Measurements from ENCODE around the gene PRRC2C.

PRRC2C gene

DNA sequence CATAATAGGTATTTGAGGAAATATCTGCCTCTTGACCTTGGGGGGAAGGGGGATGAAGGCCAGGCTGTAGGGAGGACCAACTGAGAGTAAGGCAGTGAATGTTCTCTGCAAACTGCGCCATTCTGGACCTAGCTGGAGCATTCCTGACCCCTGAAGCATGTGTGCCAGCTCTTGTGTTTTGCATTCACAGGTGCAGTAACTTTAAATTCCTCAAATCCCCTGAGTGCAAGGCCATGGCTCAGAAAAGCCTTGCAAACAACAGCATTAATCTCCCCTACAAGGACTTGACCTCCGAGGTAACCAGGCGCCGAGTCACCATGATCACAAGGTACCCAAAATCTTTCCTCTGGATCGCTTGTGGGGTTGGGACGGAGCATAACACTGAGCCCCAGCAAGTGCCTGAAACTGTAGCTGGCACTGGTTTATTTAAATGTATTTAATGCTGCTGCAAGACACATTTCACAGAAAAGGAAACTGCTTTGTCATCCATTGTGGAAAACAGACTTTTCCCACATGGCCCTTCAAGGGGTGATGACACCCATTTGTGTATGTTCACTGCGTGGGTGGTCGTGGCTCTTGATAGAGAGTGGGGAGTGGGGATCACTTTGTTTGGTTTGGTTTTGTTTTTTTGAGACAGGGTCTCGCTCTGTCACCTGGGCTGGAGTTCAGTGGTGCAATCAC is 138.5 kb downstream of the PRRC2C start:
- H3K27me3 ChIP-seq (ENCODE audit: control insufficient read depth in 2 of 2, insufficient read depth in 2 of 2, low read length in 2 of 2): no peaks in the 10 kb centered on the region
- H3K4me3 ChIP-seq (ENCODE audit: low read length in 2 of 2): no peak overlapping the region
- H3K9me3 ChIP-seq (ENCODE audit: control insufficient read depth in 2 of 2, low read length in 2 of 2): no peaks in the 10 kb centered on the region
- no peak overlapping the region for H3K27ac ChIP-seq (ENCODE audit: low read depth in 2 of 2, low read length in 2 of 2)
- no peak overlapping the region for H3K9ac ChIP-seq (ENCODE audit: low read depth in 1 of 2, low read length in 2 of 2)
- no peaks in the 10 kb centered on the region for H3K4me1 ChIP-seq (ENCODE audit: control insufficient read depth in 2 of 2, insufficient read depth in 2 of 2, low read length in 2 of 2)
- no peaks in the 10 kb centered on the region for H3K36me3 ChIP-seq (ENCODE audit: control insufficient read depth in 2 of 2, insufficient read depth in 2 of 2, low read length in 2 of 2)

DNA sequence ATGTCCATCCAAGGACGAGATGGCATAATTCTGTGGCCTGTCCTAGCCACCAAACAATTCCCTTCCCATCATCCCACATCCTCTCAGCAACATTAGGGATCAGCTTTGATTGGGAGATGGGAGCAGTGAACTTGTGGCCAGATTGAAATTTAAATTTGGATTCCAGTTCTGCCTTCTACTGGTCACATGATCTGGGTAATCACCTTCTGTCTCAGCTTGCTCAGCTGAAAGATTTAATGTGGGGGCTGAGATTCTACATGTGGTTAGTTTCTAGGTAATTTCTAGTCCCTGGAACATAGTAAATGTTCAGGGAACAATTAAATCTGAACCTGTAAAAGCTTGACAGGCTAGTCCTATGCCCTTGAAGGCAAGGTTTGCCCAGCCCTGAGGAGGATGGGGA is 139.9 kb downstream of the PRRC2C start:
- Histone ChIP-seq H3K27me3 (ENCODE audit: control insufficient read depth in 2 of 2, insufficient read depth in 2 of 2, low read length in 2 of 2) (no peaks in the 10 kb centered on the region), H3K9me3 (ENCODE audit: control insufficient read depth in 2 of 2, low read length in 2 of 2) (no peaks in the 10 kb centered on the region), H3K9ac (ENCODE audit: low read depth in 1 of 2, low read length in 2 of 2) (no peak overlapping the region), H3K27ac (ENCODE audit: low read depth in 2 of 2, low read length in 2 of 2) (no peak overlapping the region), H3K4me1 (ENCODE audit: control insufficient read depth in 2 of 2, insufficient read depth in 2 of 2, low read length in 2 of 2) (no peaks in the 10 kb centered on the region), H3K36me3 (ENCODE audit: control insufficient read depth in 2 of 2, insufficient read depth in 2 of 2, low read length in 2 of 2) (no peaks in the 10 kb centered on the region), H3K4me3 (ENCODE audit: low read length in 2 of 2) (no peak overlapping the region)

DNA sequence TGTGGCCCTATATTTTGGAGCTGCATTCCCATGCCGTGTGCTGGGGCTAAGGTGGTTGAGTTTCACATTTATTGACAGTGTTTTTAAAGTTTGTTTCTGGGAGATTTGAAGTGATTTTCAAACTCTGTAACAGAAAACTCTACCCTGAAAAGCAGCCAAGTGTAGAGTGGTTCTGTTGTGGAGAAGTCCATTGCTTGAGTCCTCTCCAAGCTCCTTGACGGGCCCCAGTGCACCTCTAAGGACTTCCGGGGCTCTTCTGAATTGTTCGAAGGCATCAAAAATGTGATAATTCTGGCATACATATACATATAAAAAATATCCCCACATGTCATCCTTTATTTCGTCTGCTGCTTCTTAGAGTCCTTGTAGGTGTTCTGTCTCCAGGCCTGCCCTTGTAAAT is 141.7 kb downstream of the PRRC2C start:
- Histone ChIP-seq H3K4me3 (ENCODE audit: low read length in 2 of 2) (no peak overlapping the region), H3K4me1 (ENCODE audit: control insufficient read depth in 2 of 2, insufficient read depth in 2 of 2, low read length in 2 of 2) (no peaks in the 10 kb centered on the region), H3K27ac (ENCODE audit: low read depth in 2 of 2, low read length in 2 of 2) (no peak overlapping the region), H3K27me3 (ENCODE audit: control insufficient read depth in 2 of 2, insufficient read depth in 2 of 2, low read length in 2 of 2) (no peaks in the 10 kb centered on the region), H3K9ac (ENCODE audit: low read depth in 1 of 2, low read length in 2 of 2) (no peak overlapping the region), H3K36me3 (ENCODE audit: control insufficient read depth in 2 of 2, insufficient read depth in 2 of 2, low read length in 2 of 2) (no peaks in the 10 kb centered on the region), H3K9me3 (ENCODE audit: control insufficient read depth in 2 of 2, low read length in 2 of 2) (no peaks in the 10 kb centered on the region)

DNA sequence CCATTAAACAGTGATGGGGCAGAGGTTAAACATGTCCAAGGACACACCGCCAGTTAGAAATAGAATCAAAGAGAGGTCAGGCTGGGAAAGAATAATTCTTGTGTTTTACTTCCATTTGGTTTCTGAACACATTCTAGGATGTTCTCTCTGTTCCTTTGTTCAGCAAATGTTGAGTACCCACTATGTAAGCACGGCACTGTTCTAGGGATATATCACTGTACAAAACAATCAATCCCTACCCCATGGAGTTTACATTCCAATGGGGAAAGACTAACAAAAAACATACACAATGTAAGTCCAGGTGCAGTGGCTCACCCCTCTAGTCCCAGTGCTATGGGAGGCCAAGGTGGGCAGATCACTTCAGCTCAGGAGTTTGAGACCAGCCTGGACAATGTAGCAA is 142.9 kb downstream of the PRRC2C start:
- Histone ChIP-seq H3K4me3 (ENCODE audit: low read length in 2 of 2) (no peak overlapping the region), H3K27me3 (ENCODE audit: control insufficient read depth in 2 of 2, insufficient read depth in 2 of 2, low read length in 2 of 2) (no peaks in the 10 kb centered on the region), H3K27ac (ENCODE audit: low read depth in 2 of 2, low read length in 2 of 2) (no peak overlapping the region), H3K4me1 (ENCODE audit: control insufficient read depth in 2 of 2, insufficient read depth in 2 of 2, low read length in 2 of 2) (no peaks in the 10 kb centered on the region), H3K9me3 (ENCODE audit: control insufficient read depth in 2 of 2, low read length in 2 of 2) (no peaks in the 10 kb centered on the region), H3K36me3 (ENCODE audit: control insufficient read depth in 2 of 2, insufficient read depth in 2 of 2, low read length in 2 of 2) (no peaks in the 10 kb centered on the region), H3K9ac (ENCODE audit: low read depth in 1 of 2, low read length in 2 of 2) (no peak overlapping the region)

DNA sequence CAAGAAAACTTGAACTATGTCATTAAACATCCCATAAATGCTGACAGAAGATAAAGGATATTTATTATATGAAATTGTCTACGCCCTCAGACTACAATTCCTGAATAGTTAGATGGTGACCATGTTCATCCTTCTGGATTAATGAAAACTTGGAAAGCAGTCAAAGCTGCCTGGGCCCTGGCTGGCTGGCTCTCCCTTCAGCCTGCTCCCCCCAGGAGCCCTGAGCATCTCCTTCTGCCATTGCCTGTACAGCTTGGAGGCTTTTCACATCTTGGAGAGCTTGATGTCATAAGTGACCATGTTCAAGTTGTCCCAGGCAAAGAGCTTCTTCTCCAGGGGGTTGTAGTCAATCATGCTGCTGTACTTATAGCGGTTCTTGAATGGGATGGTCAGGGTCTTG is 150.3 kb downstream of the PRRC2C start:
- no peak overlapping the region for H3K4me3 ChIP-seq (ENCODE audit: low read length in 2 of 2)
- H3K27me3 ChIP-seq (ENCODE audit: control insufficient read depth in 2 of 2, insufficient read depth in 2 of 2, low read length in 2 of 2): no peaks in the 10 kb centered on the region
- H3K27ac ChIP-seq (ENCODE audit: low read depth in 2 of 2, low read length in 2 of 2): no peak overlapping the region
- no peaks in the 10 kb centered on the region for H3K9me3 ChIP-seq (ENCODE audit: control insufficient read depth in 2 of 2, low read length in 2 of 2)
- H3K9ac ChIP-seq (ENCODE audit: low read depth in 1 of 2, low read length in 2 of 2): no peak overlapping the region
- no peaks in the 10 kb centered on the region for H3K36me3 ChIP-seq (ENCODE audit: control insufficient read depth in 2 of 2, insufficient read depth in 2 of 2, low read length in 2 of 2)
- no peaks in the 10 kb centered on the region for H3K4me1 ChIP-seq (ENCODE audit: control insufficient read depth in 2 of 2, insufficient read depth in 2 of 2, low read length in 2 of 2)

DNA sequence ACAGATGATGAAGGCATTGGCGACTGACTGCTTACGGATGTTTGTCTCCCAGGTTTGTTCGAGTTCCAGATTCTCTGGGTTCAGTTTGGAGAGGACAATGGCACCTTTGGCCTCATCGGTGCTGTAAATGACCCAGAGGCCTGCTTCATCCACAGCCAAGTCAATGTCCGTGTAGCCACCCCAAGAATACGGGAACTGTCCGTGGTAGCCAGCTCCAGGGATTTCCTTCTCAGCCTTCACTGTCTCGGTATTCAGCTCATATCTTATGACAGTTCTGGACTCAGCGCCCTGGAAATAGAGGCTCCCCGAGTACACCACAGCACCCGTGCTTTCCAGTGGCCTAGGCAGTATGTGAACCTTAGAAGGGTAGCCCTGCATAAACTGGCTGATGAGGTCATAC is 150.8 kb downstream of the PRRC2C start:
- Histone ChIP-seq H3K36me3 (ENCODE audit: control insufficient read depth in 2 of 2, insufficient read depth in 2 of 2, low read length in 2 of 2) (no peaks in the 10 kb centered on the region), H3K27me3 (ENCODE audit: control insufficient read depth in 2 of 2, insufficient read depth in 2 of 2, low read length in 2 of 2) (no peaks in the 10 kb centered on the region), H3K9me3 (ENCODE audit: control insufficient read depth in 2 of 2, low read length in 2 of 2) (no peaks in the 10 kb centered on the region), H3K4me3 (ENCODE audit: low read length in 2 of 2) (no peak overlapping the region), H3K27ac (ENCODE audit: low read depth in 2 of 2, low read length in 2 of 2) (no peak overlapping the region), H3K9ac (ENCODE audit: low read depth in 1 of 2, low read length in 2 of 2) (no peak overlapping the region), H3K4me1 (ENCODE audit: control insufficient read depth in 2 of 2, insufficient read depth in 2 of 2, low read length in 2 of 2) (no peaks in the 10 kb centered on the region)

DNA sequence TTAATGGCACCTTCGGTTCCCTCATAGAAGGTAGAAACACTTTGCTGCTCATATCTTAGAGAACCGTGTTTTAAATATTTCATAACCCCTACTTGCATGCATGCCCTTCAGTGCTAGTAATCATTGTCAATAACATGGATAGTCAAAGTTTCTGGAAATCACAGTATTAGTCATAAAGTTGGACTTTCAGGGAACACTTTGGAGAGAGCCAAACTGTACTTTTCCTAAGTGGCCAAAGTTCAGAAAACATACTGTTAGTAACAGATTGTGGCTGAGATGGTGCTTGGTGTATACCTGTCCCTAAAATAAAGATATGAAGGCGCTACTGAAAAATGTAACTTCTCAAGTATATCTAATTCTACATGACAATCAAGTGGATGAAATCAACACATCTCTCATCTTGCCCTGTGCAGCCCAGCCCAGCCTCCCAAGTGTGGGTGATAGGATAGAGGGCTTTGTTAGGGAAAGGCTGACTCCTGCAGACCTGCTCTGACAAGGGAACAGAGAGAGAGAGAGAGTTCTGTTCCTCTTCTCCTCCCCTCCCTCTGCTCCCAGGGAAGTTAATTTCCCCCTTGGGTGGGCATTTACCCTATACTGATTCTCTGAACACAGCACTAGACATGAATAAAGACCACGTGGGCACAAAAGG is 152.7 kb downstream of the PRRC2C start:
- Histone ChIP-seq H3K27ac (ENCODE audit: low read depth in 2 of 2, low read length in 2 of 2) (no peak overlapping the region), H3K4me1 (ENCODE audit: control insufficient read depth in 2 of 2, insufficient read depth in 2 of 2, low read length in 2 of 2) (no peaks in the 10 kb centered on the region), H3K9me3 (ENCODE audit: control insufficient read depth in 2 of 2, low read length in 2 of 2) (no peaks in the 10 kb centered on the region), H3K27me3 (ENCODE audit: control insufficient read depth in 2 of 2, insufficient read depth in 2 of 2, low read length in 2 of 2) (no peaks in the 10 kb centered on the region), H3K9ac (ENCODE audit: low read depth in 1 of 2, low read length in 2 of 2) (no peak overlapping the region), H3K36me3 (ENCODE audit: control insufficient read depth in 2 of 2, insufficient read depth in 2 of 2, low read length in 2 of 2) (no peaks in the 10 kb centered on the region), H3K4me3 (ENCODE audit: low read length in 2 of 2) (no peak overlapping the region)

DNA sequence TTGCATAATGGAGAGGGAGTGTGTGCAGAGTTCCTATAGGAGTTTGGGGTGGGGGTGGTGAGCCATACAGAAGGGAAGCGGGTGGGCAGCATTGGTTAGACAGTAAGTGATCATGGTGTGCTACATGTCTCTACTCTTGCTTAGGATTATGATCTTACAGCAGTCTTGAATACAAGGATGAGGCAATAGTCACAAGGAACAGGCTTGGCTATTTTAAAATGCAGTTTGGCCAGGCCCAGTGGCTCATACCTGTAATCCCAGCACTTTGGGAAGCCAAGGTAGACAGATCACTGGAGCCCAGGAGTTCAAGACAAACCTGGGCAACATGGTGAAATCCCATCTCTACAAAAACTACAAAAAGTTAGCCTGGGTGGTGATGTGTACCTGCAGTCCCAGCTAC is 154.9 kb downstream of the PRRC2C start:
- Histone ChIP-seq H3K9ac (ENCODE audit: low read depth in 1 of 2, low read length in 2 of 2) (no peak overlapping the region), H3K9me3 (ENCODE audit: control insufficient read depth in 2 of 2, low read length in 2 of 2) (no peaks in the 10 kb centered on the region), H3K27ac (ENCODE audit: low read depth in 2 of 2, low read length in 2 of 2) (no peak overlapping the region), H3K4me1 (ENCODE audit: control insufficient read depth in 2 of 2, insufficient read depth in 2 of 2, low read length in 2 of 2) (peaks cover 0 to 3% of the 10 kb centered on the region in 2 donors), H3K27me3 (ENCODE audit: control insufficient read depth in 2 of 2, insufficient read depth in 2 of 2, low read length in 2 of 2) (no peaks in the 10 kb centered on the region), H3K4me3 (ENCODE audit: low read length in 2 of 2) (no peak overlapping the region), H3K36me3 (ENCODE audit: control insufficient read depth in 2 of 2, insufficient read depth in 2 of 2, low read length in 2 of 2) (no peaks in the 10 kb centered on the region)

DNA sequence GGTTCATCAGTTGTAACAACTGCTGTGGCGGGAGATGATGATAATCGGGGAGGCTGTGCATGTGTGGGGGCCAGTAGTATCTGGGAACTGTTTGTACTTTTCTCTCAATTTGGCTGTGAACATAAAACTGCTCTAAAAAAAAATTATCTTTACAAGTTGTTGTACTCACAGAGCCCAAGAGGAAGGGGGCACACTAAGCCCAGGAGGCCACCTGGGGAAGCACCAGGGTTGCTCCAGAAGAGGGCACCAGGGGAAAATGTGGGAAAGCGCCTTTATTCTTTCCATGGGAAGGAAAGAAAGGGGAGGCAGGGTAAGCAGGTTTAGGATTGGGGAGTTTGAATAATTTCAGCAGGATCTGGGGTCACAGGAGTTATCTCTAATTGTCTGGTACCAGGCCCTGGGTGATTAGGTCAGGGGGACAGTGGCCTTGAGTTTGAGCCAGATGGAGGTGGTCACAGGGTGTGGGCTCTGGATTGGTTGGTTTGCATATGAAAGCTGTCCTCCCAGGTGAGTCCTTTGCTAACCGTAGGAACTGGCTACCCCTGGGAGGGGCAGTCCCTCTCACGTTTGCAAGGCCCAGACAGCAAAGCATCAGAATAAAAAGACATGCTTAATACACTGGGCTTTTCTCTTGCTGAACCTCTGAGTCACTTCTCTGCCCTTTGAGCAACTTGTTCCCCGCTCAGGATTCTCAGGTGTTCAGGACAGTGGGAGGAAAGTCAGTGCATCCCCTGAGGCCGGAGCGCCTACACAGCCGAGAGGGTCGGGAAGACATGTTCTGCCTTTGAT is 155.9 kb downstream of the PRRC2C start:
- no peaks in the 10 kb centered on the region for H3K36me3 ChIP-seq (ENCODE audit: control insufficient read depth in 2 of 2, insufficient read depth in 2 of 2, low read length in 2 of 2)
- H3K9ac ChIP-seq (ENCODE audit: low read depth in 1 of 2, low read length in 2 of 2): no peak overlapping the region
- H3K4me1 ChIP-seq (ENCODE audit: control insufficient read depth in 2 of 2, insufficient read depth in 2 of 2, low read length in 2 of 2): peaks cover 0 to 7% of the 10 kb centered on the region in 2 donors
- H3K9me3 ChIP-seq (ENCODE audit: control insufficient read depth in 2 of 2, low read length in 2 of 2): no peaks in the 10 kb centered on the region
- H3K27me3 ChIP-seq (ENCODE audit: control insufficient read depth in 2 of 2, insufficient read depth in 2 of 2, low read length in 2 of 2): no peaks in the 10 kb centered on the region
- H3K4me3 ChIP-seq (ENCODE audit: low read length in 2 of 2): no peak overlapping the region
- no peak overlapping the region for H3K27ac ChIP-seq (ENCODE audit: low read depth in 2 of 2, low read length in 2 of 2)

DNA sequence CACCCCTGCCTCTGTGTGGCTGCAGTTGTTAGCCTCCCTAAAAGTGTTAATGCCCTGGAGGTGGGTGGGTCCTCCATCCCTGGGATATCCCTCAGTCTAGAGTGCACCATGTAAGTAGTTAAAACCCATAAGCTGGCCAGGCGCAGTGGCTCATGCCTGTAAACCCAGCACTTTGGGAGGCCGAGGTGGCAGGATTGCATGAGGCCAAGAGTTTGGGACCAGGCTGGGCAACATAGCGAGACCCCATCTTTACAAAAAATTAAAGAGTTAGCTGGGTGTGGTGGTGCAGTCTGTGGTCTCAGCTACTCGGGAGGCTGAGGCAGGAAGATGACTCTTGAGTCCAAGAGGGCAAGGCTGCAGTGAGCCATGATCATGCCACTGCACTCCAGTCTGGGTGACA is 156.9 kb downstream of the PRRC2C start:
- H3K36me3 ChIP-seq (ENCODE audit: control insufficient read depth in 2 of 2, insufficient read depth in 2 of 2, low read length in 2 of 2): no peaks in the 10 kb centered on the region
- H3K27ac ChIP-seq (ENCODE audit: low read depth in 2 of 2, low read length in 2 of 2): no peak overlapping the region
- H3K9me3 ChIP-seq (ENCODE audit: control insufficient read depth in 2 of 2, low read length in 2 of 2): no peaks in the 10 kb centered on the region
- H3K9ac ChIP-seq (ENCODE audit: low read depth in 1 of 2, low read length in 2 of 2): no peak overlapping the region
- H3K4me3 ChIP-seq (ENCODE audit: low read length in 2 of 2): no peak overlapping the region
- H3K27me3 ChIP-seq (ENCODE audit: control insufficient read depth in 2 of 2, insufficient read depth in 2 of 2, low read length in 2 of 2): no peaks in the 10 kb centered on the region
- peaks cover 0 to 7% of the 10 kb centered on the region in 2 donors for H3K4me1 ChIP-seq (ENCODE audit: control insufficient read depth in 2 of 2, insufficient read depth in 2 of 2, low read length in 2 of 2)
